Bronchial epithelial cell (primary cell): ENCODE data around the gene TAF1B. TPM values are rescaled to one million over a fixed set of nuclear protein-coding genes. Genes with fewer than 3 reads are reported as not detected.

Source experiments
- DNase-seq: peaks from one replicate; pipeline ENCODE4 v3.0.0-alpha.2; 2010; ENCODE audit warnings: low read depth
- FAIRE-seq: peaks from 2 replicates; lab custom pipeline; 2011; peaks lifted over from hg19 to GRCh38; lab: Jason Lieb, UNC
- H3K27me3 ChIP-seq: 2 replicates; pipeline ENCODE4 v1.5.1; 2011; ENCODE audit warnings: low read length; ENCODE audit not compliant: control insufficient read depth, insufficient read depth
- H3K36me3 ChIP-seq: 2 replicates; pipeline ENCODE4 v1.5.1; 2011; ENCODE audit warnings: low read length; ENCODE audit not compliant: control insufficient read depth, insufficient read depth
- H3K4me3 ChIP-seq: 2 replicates; pipeline ENCODE4 v1.5.1; 2011; ENCODE audit warnings: mild to moderate bottlenecking, low read depth, low read length, control low read depth
- CTCF ChIP-seq: IDR thresholded peaks from 2 replicates; pipeline ENCODE4 v1.5.1; 2011; ENCODE audit warnings: mild to moderate bottlenecking, moderate library complexity, low read length, control low read depth, inconsistent platforms; ENCODE audit not compliant: insufficient read depth, severe bottlenecking
- total RNA-seq: library from RNA; depleted of rRNA; stranded (reverse); fragments of >200 nt; gene quantifications from 2 replicates; pipeline ENCODE4 v1.2.1, GENCODE V29; 2014

The TAF1B gene
- total RNA-seq, 1 donor from 2014 or later = 28.7 TPM

- Histone ChIP-seq H3K4me3 (no peak overlapping the region), H3K27me3 (no peaks in the 10 kb centered on the region), H3K36me3 (peaks cover 31% of the 10 kb centered on the region)
- TF ChIP-seq CTCF = no peak
- FAIRE-seq (no peak), DNase-seq (no peak)
Observed at GRCh38 chr2:9961013-9961412, 117.7 kb downstream of the TAF1B start.

GRCh38 chr2:9964334-9964980 lies 121.2 kb downstream of the TAF1B start:
- peaks cover 27% of the 10 kb centered on the region for H3K36me3 ChIP-seq
- TF ChIP-seq CTCF = no peak
- FAIRE-seq (no peak), DNase-seq (no peak)
- no peaks in the 10 kb centered on the region for H3K27me3 ChIP-seq
- no peak overlapping the region for H3K4me3 ChIP-seq

- H3K27me3 ChIP-seq = no peaks in the 10 kb centered on the region
- no peak for DNase-seq
- no peak overlapping the region for H3K4me3 ChIP-seq
- no peak for FAIRE-seq
- peaks cover 27% of the 10 kb centered on the region for H3K36me3 ChIP-seq
- TF ChIP-seq CTCF = no peak
Observed at GRCh38 chr2:9965119-9965822, 122.0 kb downstream of the TAF1B start.

- Histone ChIP-seq H3K36me3 (peaks cover 21% of the 10 kb centered on the region), H3K4me3 (no peak overlapping the region), H3K27me3 (no peaks in the 10 kb centered on the region)
- FAIRE-seq = no peak
- no peak for DNase-seq
- TF ChIP-seq CTCF = no peak
Observed at GRCh38 chr2:9966491-9967022, 123.3 kb downstream of the TAF1B start.

- DNase-seq (peak; percentile 47), FAIRE-seq (no peak)
- Histone ChIP-seq H3K36me3 (peaks cover 20% of the 10 kb centered on the region), H3K27me3 (no peaks in the 10 kb centered on the region), H3K4me3 (no peak overlapping the region)
- no peak for TF ChIP-seq CTCF
Observed at GRCh38 chr2:9967053-9967775, 123.9 kb downstream of the TAF1B start.
